Endothelial cell of umbilical vein (primary cell): ENCODE measurements around the gene PRRX2. TPM values are rescaled to one million over a fixed set of nuclear protein-coding genes. Genes with fewer than 3 reads are reported as not detected.

Source experiments
- BruUV-seq: library from RNA; stranded (reverse); fragments of 400-500 nt; replicated peaks from 2 replicates; lab custom pipeline; 2021; lab: Mats Ljungman, UMichigan
- CTCF ChIA-PET: fragments of 300-600, 350-600 bp; sonication (Branson Sonifier 250); formaldehyde crosslinking; loops from one replicate; lab custom pipeline; 2021; ENCODE audit warnings: antibody characterized with exemption, inconsistent platforms; lab: Charles Lee
- POLR2A ChIA-PET: fragments of 300-600, 350-600 bp; sonication (Branson Sonifier 250); formaldehyde crosslinking; loops from one replicate; lab custom pipeline; 2021; ENCODE audit warnings: antibody characterized with exemption, inconsistent platforms; lab: Charles Lee
- DNase-seq: peaks from one replicate; pipeline ENCODE4 v3.0.0-alpha.2; 2011; ENCODE audit warnings: low read depth, low spot score
- FAIRE-seq: peaks from 2 replicates; lab custom pipeline; 2011; peaks lifted over from hg19 to GRCh38; lab: Jason Lieb, UNC
- H2AFZ ChIP-seq: 2 replicates; pipeline ENCODE4 v1.6.0; 2012; ENCODE audit warnings: low read depth, low read length, control low read depth, inconsistent platforms
- H3K27ac ChIP-seq: 2 replicates; pipeline ENCODE4 v1.5.1; 2011; ENCODE audit warnings: low read depth, mild to moderate bottlenecking, control low read depth, low read length, moderate library complexity; ENCODE audit not compliant: insufficient read depth
- H3K27me3 ChIP-seq, 2 experiments: 2 replicates each; pipeline versions ENCODE4 v1.6.0 to v1.6.1; 2011; ENCODE audit warnings: low read length in 2 of 2, mixed read lengths in 1 of 2; ENCODE audit not compliant: control insufficient read depth in 2 of 2, insufficient read depth in 2 of 2
- H3K36me3 ChIP-seq, 2 experiments: 2 replicates in 1 of 2; 3 replicates in 1 of 2; pipeline ENCODE4 v1.5.1; 2011; ENCODE audit warnings: low read length in 2 of 2, mild to moderate bottlenecking in 1 of 2, moderate library complexity in 1 of 2; ENCODE audit not compliant: control insufficient read depth in 2 of 2, insufficient read depth in 2 of 2; ENCODE audit errors: extremely low read depth in 1 of 2
- H3K4me1 ChIP-seq: 3 replicates; pipeline ENCODE4 v1.5.1; 2011; ENCODE audit warnings: mild to moderate bottlenecking, low read length; ENCODE audit not compliant: control insufficient read depth, insufficient read depth; ENCODE audit errors: extremely low read depth
- H3K4me2 ChIP-seq: 2 replicates; pipeline ENCODE4 v1.6.1; 2011; ENCODE audit warnings: low read length, control low read depth, mixed read lengths; ENCODE audit not compliant: insufficient read depth
- H3K4me3 ChIP-seq, 3 experiments: fragments of 200-600 bp in 1 of 3; sonication (generic), shearing (Covaris generic) in 1 of 3; replicated peaks in 1 of 3; 2 replicates each; pipeline ENCODE4 v1.5.1; 2011 to 2016; ENCODE audit warnings: control low read depth in 3 of 3, low read length in 3 of 3, mild to moderate bottlenecking in 2 of 3, inconsistent platforms in 1 of 3, low read depth in 1 of 3, moderate library complexity in 1 of 3; ENCODE audit not compliant: insufficient read depth in 1 of 3
- H3K79me2 ChIP-seq: 2 replicates; pipeline ENCODE4 v1.6.0; 2012; ENCODE audit warnings: low read length, inconsistent platforms; ENCODE audit not compliant: control insufficient read depth, insufficient read depth
- H3K9ac ChIP-seq: replicated peaks from 2 replicates; pipeline ENCODE3; 2011; ENCODE audit warnings: low read length, control low read depth; ENCODE audit not compliant: insufficient read depth; ENCODE audit errors: extremely low read depth
- H3K9me1 ChIP-seq: replicated peaks from 3 replicates; pipeline ENCODE4 v1.6.0; 2011; ENCODE audit warnings: mild to moderate bottlenecking, low read length; ENCODE audit not compliant: control insufficient read depth, insufficient read depth; ENCODE audit errors: extremely low read depth
- H3K9me3 ChIP-seq: replicated peaks from 2 replicates; pipeline ENCODE4 v1.5.1; 2012; ENCODE audit warnings: low read length, inconsistent platforms; ENCODE audit not compliant: control insufficient read depth, insufficient read depth
- H4K20me1 ChIP-seq: replicated peaks from 2 replicates; pipeline ENCODE3; 2011; ENCODE audit warnings: mild to moderate bottlenecking, low read length; ENCODE audit not compliant: control insufficient read depth, insufficient read depth; ENCODE audit errors: extremely low read depth
- CTCF ChIP-seq, 2 donors: IDR thresholded peaks; 1 replicate in 1 of 2; 2 replicates in 1 of 2; pipeline ENCODE4 v1.5.1; 2011; ENCODE audit warnings: low read length in 2 of 2, mild to moderate bottlenecking in 2 of 2, moderate library complexity in 2 of 2, control low read depth in 1 of 2, inconsistent platforms in 1 of 2, low read depth in 1 of 2; ENCODE audit not compliant: insufficient read depth in 1 of 2; ENCODE audit errors: extremely low read depth in 1 of 2
- EZH2 ChIP-seq: IDR thresholded peaks from 2 replicates; pipeline ENCODE4 v1.6.1; 2012; ENCODE audit warnings: borderline replicate concordance, low read depth, mild to moderate bottlenecking, moderate library complexity, low read length, inconsistent platforms; ENCODE audit not compliant: severe bottlenecking
- FOS ChIP-seq: IDR thresholded peaks from 2 replicates; pipeline ENCODE4 v1.6.1; 2011; ENCODE audit warnings: mild to moderate bottlenecking, low read length, moderate library complexity, borderline replicate concordance; ENCODE audit not compliant: insufficient read depth
- GATA2 ChIP-seq: IDR thresholded peaks from 2 replicates; pipeline ENCODE4 v1.7.0; 2011; ENCODE audit warnings: low read depth, mild to moderate bottlenecking, moderate library complexity, mixed read lengths, low read length; ENCODE audit not compliant: insufficient read length, insufficient read depth
- JUN ChIP-seq: IDR thresholded peaks from 2 replicates; pipeline ENCODE4 v1.6.1; 2011; ENCODE audit warnings: borderline replicate concordance, low read depth; ENCODE audit not compliant: insufficient read length, insufficient read depth
- MAX ChIP-seq: IDR thresholded peaks from 2 replicates; pipeline ENCODE4 v1.6.1; 2011; ENCODE audit not compliant: insufficient read depth, insufficient read length
- MYC ChIP-seq: IDR thresholded peaks from one replicate; pipeline ENCODE4 v1.6.1; 2011; ENCODE audit warnings: mild to moderate bottlenecking, low read depth, low read length
- POLR2A ChIP-seq: IDR thresholded peaks from 2 replicates; pipeline ENCODE4 v1.6.1; 2012; ENCODE audit warnings: low read depth, mild to moderate bottlenecking, control low read depth, low read length
- POLR2AphosphoS5 ChIP-seq: IDR thresholded peaks from 2 replicates; pipeline ENCODE4 v1.6.1; 2012; ENCODE audit warnings: low read depth, mild to moderate bottlenecking, control low read depth, low read length, moderate library complexity; ENCODE audit not compliant: insufficient read depth
- dilution Hi-C: fragments of 300-500 bp; cut with MboI; formaldehyde crosslinking; loops from one replicate; pipeline ENCODE4 v1.15.0; 2019; ENCODE audit warnings: low sequenced_read_pairs; ENCODE audit not compliant: extremely low pct_ligation_motif_present
- intact Hi-C: fragments of 100-400 bp; cut with micrococcal nuclease; formaldehyde crosslinking; loops from one replicate; pipeline ENCODE4 v1.10.0; 2022
- polyA plus RNA-seq, 4 experiments: library from polyadenylated mRNA; depleted of rRNA in 3 of 4; stranded (reverse) in 3 of 4; unstranded in 1 of 4; fragments of >200 nt; gene quantifications; 2 replicates each; pipeline versions ENCODE4 v1.2.1 to v1.2.3, GENCODE V29; 2011 to 2012; ENCODE audit warnings: missing spikeins in 1 of 4
- total RNA-seq: library from RNA; stranded (reverse); gene quantifications from 2 replicates; pipeline ENCODE4 v1.2.3, GENCODE V29; 2021

Gene PRRX2
- total and polyA plus RNA-seq, 2 donors (not counting 3 experiments of a cell fraction or from before 2014, with no cell fraction given) = 0.19 to 0.77 TPM

GRCh38 chr9:129650680-129651235 is 14.7 kb upstream of the PRRX2 start:
- H3K79me2 ChIP-seq = no peaks in the 10 kb centered on the region
- BruUV-seq = no TSS peak
- POLR2A ChIA-PET = no interaction called here
- no peaks in the 10 kb centered on the region for H4K20me1 ChIP-seq
- no peaks in the 10 kb centered on the region for H3K9me3 ChIP-seq
- no peak overlapping the region for H3K4me2 ChIP-seq
- no peak overlapping the region for H3K27ac ChIP-seq
- no peak overlapping the region for H2AFZ ChIP-seq
- CTCF ChIA-PET = no interaction called here
- dilution Hi-C loops = no loop called here
- H3K9me1 ChIP-seq = no peaks in the 10 kb centered on the region
- no peaks in the 10 kb centered on the region for H3K4me1 ChIP-seq
- FAIRE-seq (no peak), DNase-seq (no peak)
- no peaks in the 10 kb centered on the region for H3K27me3 ChIP-seq
- no peak overlapping the region for H3K4me3 ChIP-seq
- TF ChIP-seq POLR2A (no peak), MAX (no peak), MYC (no peak), EZH2 (no peak), CTCF (IDR thresholded peaks at IDR 0.05; ENCODE audit: extremely low read depth in 1 of 2, insufficient read depth in 1 of 2, low read depth in 1 of 2, low read length in 2 of 2) (no peak), POLR2AphosphoS5 (no peak), GATA2 (no peak), FOS (no peak), JUN (no peak)
- intact Hi-C loops = loop anchor here (5.0 kb wide), 1 partner anchor 47 kb away; no protein-coding TSS in a partner anchor
- H3K9ac ChIP-seq = no peak overlapping the region
- no peaks in the 10 kb centered on the region for H3K36me3 ChIP-seq
